GM12878 (cell line): ENCODE data around the gene NCKAP5L. TPM values are rescaled to one million over a fixed set of nuclear protein-coding genes. Genes with fewer than 3 reads are reported as not detected.

ENCODE experiments used
- ATAC-seq: fragments of 200-7000 bp; cut with Tn5 transposase; 3 replicates; pipeline ENCODE4 v1.9.1; 2020; ENCODE audit warnings: mild to moderate bottlenecking, moderate library complexity
- BruUV-seq: library from RNA; stranded (reverse); fragments of 400-500 nt; replicated peaks from 2 replicates; lab custom pipeline; 2021; lab: Mats Ljungman, UMichigan
- CTCF ChIA-PET: fragments of 300-600 bp; sonication (Branson Sonifier 250); formaldehyde crosslinking; extraction: SDS; loops from one replicate; lab custom pipeline; 2021; ENCODE audit warnings: inconsistent platforms; lab: Yijun Ruan, JAX
- POLR2A ChIA-PET: fragments of 350-600 bp; formaldehyde crosslinking; extraction: SDS; loops from one replicate; lab custom pipeline; 2021; ENCODE audit warnings: inconsistent platforms; lab: Charles Lee
- RAD21 ChIA-PET: fragments of 300-600 bp; sonication (Branson Sonifier 250); formaldehyde crosslinking; loops from one replicate; lab custom pipeline; 2023; ENCODE audit warnings: antibody characterized with exemption; ENCODE audit not compliant: unreplicated experiment; lab: Charles Lee
- SMC1A ChIA-PET: fragments of 300-600 bp; sonication (Branson Sonifier 250); formaldehyde crosslinking; loops from one replicate; lab custom pipeline; 2023; ENCODE audit not compliant: unreplicated experiment, uncharacterized antibody; lab: Charles Lee
- DNase-seq: peaks from one replicate; pipeline ENCODE4 v3.0.0-alpha.2; 2011; ENCODE audit warnings: low read depth, low spot score
- FAIRE-seq: peaks from 3 replicates; lab custom pipeline; 2011; peaks lifted over from hg19 to GRCh38; lab: Jason Lieb, UNC
- H2AFZ ChIP-seq: 2 replicates; pipeline ENCODE4 v1.6.0; 2011; ENCODE audit warnings: low read depth, low read length, control low read depth; ENCODE audit not compliant: control insufficient read depth
- H3K27ac ChIP-seq: 2 replicates; pipeline ENCODE4 v1.5.1; 2011; ENCODE audit warnings: control low read depth; ENCODE audit not compliant: control insufficient read depth, insufficient read depth
- H3K27me3 ChIP-seq, 2 experiments: replicated peaks in 1 of 2; 2 replicates each; pipeline versions ENCODE4 v1.6.0 to v1.6.1; 2011; ENCODE audit warnings: low read length in 1 of 2; ENCODE audit not compliant: control insufficient read depth in 2 of 2, insufficient read depth in 2 of 2
- H3K36me3 ChIP-seq, 2 experiments: 2 replicates each; pipeline ENCODE4 v1.5.1; 2011; ENCODE audit warnings: low read length in 1 of 2; ENCODE audit not compliant: control insufficient read depth in 2 of 2, insufficient read depth in 2 of 2
- H3K4me1 ChIP-seq: 2 replicates; pipeline ENCODE4 v1.6.1; 2011; ENCODE audit warnings: mild to moderate bottlenecking, low read length, moderate library complexity, mixed read lengths; ENCODE audit not compliant: control insufficient read depth, insufficient read depth
- H3K4me2 ChIP-seq: 2 replicates; pipeline ENCODE4 v1.6.0; 2011; ENCODE audit warnings: control low read depth; ENCODE audit not compliant: control insufficient read depth, insufficient read depth
- H3K4me3 ChIP-seq: fragments of 200-600 bp; sonication (generic); 2 replicates; pipeline ENCODE4 v1.5.1; 2016
- H3K79me2 ChIP-seq: 2 replicates; pipeline ENCODE4 v1.6.0; 2011; ENCODE audit warnings: low read length; ENCODE audit not compliant: control insufficient read depth, insufficient read depth
- H3K9ac ChIP-seq: 2 replicates; pipeline ENCODE4 v1.8.0; 2011; ENCODE audit warnings: low read length, control low read depth, mixed read lengths; ENCODE audit not compliant: control insufficient read depth, insufficient read depth
- H3K9me3 ChIP-seq: replicated peaks from 3 replicates; pipeline ENCODE4 v1.5.1; 2011; ENCODE audit warnings: mild to moderate bottlenecking, low read length; ENCODE audit not compliant: control insufficient read depth, insufficient read depth
- H4K20me1 ChIP-seq: 2 replicates; pipeline ENCODE4 v1.6.0; 2011; ENCODE audit not compliant: control insufficient read depth, insufficient read depth
- BACH1 ChIP-seq: fragments of 450-650 bp; IDR thresholded peaks from 2 replicates; pipeline ENCODE4 v1.6.1; 2017; ENCODE audit warnings: mild to moderate bottlenecking, borderline replicate concordance
- CUX1 ChIP-seq: IDR thresholded peaks from 2 replicates; pipeline ENCODE4 v1.6.1; 2012; ENCODE audit warnings: improper control_type of control experiment, low read depth, low read length; ENCODE audit not compliant: insufficient replicate concordance
- ESRRA ChIP-seq: IDR thresholded peaks from 2 replicates; pipeline ENCODE4 v1.6.1; 2012; ENCODE audit warnings: mild to moderate bottlenecking, low read length, improper control_type of control experiment
- FOXK2 ChIP-seq: fragments of 450-650 bp; IDR thresholded peaks from 2 replicates; pipeline ENCODE4 v1.6.1; 2017; ENCODE audit warnings: mild to moderate bottlenecking, moderate library complexity
- NR2C2 ChIP-seq: IDR thresholded peaks from 2 replicates; pipeline ENCODE4 v1.6.1; 2011; ENCODE audit warnings: borderline replicate concordance, low read depth; ENCODE audit not compliant: control insufficient read depth, insufficient read length
- PAX5 ChIP-seq: IDR thresholded peaks from 2 replicates; pipeline ENCODE4 v1.6.1; 2011; ENCODE audit warnings: low read depth, low read length, borderline replicate concordance
- PAX8 ChIP-seq: fragments of 450-650 bp; IDR thresholded peaks from 2 replicates; pipeline ENCODE4 v1.6.1; 2017; ENCODE audit warnings: mild to moderate bottlenecking, moderate library complexity
- RCOR1 ChIP-seq: conservative IDR thresholded peaks from 2 replicates; pipeline ENCODE4 v1.6.1; 2012; ENCODE audit warnings: low read depth, low read length, improper control_type of control experiment
- RUNX3 ChIP-seq: IDR thresholded peaks from 2 replicates; pipeline ENCODE4 v1.6.1; 2012; ENCODE audit warnings: low read length, inconsistent platforms
- SIX5 ChIP-seq: IDR thresholded peaks from 2 replicates; pipeline ENCODE4 v1.6.1; 2011; ENCODE audit warnings: mild to moderate bottlenecking, low read depth, low read length, moderate library complexity; ENCODE audit not compliant: severe bottlenecking
- SPI1 ChIP-seq: IDR thresholded peaks from 2 replicates; pipeline ENCODE4 v1.6.1; 2011; ENCODE audit warnings: low read depth, mild to moderate bottlenecking, low read length, moderate library complexity, borderline replicate concordance; ENCODE audit not compliant: insufficient read depth
- SRF ChIP-seq, 2 experiments: IDR thresholded peaks; 2 replicates each; pipeline ENCODE4 v1.6.1; 2011; ENCODE audit warnings: low read depth in 2 of 2, low read length in 2 of 2, mild to moderate bottlenecking in 1 of 2, moderate library complexity in 1 of 2
- SUZ12 ChIP-seq: fragments of 200-600 bp; sonication (generic); IDR thresholded peaks from one replicate; pipeline ENCODE4 v1.6.1; 2018; ENCODE audit warnings: antibody characterized with exemption, mild to moderate bottlenecking; ENCODE audit not compliant: unreplicated experiment
- ZBTB33 ChIP-seq: fragments of 450-650 bp; IDR thresholded peaks from 2 replicates; pipeline ENCODE4 v1.6.1; 2017; ENCODE audit warnings: mild to moderate bottlenecking
- ZSCAN29 ChIP-seq: fragments of 450-650 bp; IDR thresholded peaks from 2 replicates; pipeline ENCODE4 v1.6.1; 2017; ENCODE audit warnings: mild to moderate bottlenecking, moderate library complexity
- WGBS: methylation state at CpG from one replicate; pipeline ENCODE4 v1.1.6; 2016; ENCODE audit warnings: low lambda C conversion rate; ENCODE audit not compliant: insufficient replicate concordance, insufficient coverage; ENCODE audit errors: missing lambda C conversion rate; 5-methylcytosine and 5-hydroxymethylcytosine counted together
- in situ Hi-C: fragments of 300-500 bp; cut with MboI; formaldehyde crosslinking; loops from 9 replicates; pipeline ENCODE4 v1.14.3; 2018; ENCODE audit warnings: mixed read lengths
- intact Hi-C: fragments of 100-400 bp; cut with micrococcal nuclease; formaldehyde crosslinking; loops from one replicate; pipeline ENCODE4 v1.14.2; 2022; ENCODE audit not compliant: unreplicated experiment
- polyA plus RNA-seq, 11 experiments: library from polyadenylated mRNA; depleted of rRNA in 4 of 11; unstranded in 6 of 11; stranded (reverse) in 5 of 11; fragments of >200 nt; fragmentation: Nextera tagmentation in 4 of 11; fragmentation: Illumina TruSeq in 1 of 11; extraction: Ambion mirVana in 4 of 11; extraction: Trizol in 1 of 11; gene quantifications; 1 replicate in 1 of 11; 2 replicates in 10 of 11; pipeline versions ENCODE4 v1.2.1 to v1.2.3, GENCODE V29; 2011 to 2016; ENCODE audit warnings: inconsistent platforms in 2 of 11, missing spikeins in 2 of 11, low read depth in 1 of 11
- total RNA-seq, 4 experiments: library from RNA; depleted of rRNA in 3 of 4; stranded (reverse); fragments of >200 nt in 3 of 4; fragmentation: Illumina TruSeq in 1 of 4; extraction: Trizol in 1 of 4; gene quantifications; 2 replicates each; pipeline versions ENCODE4 v1.2.1 to v1.2.3, GENCODE V29; 2013 to 2021

Gene NCKAP5L
- total and polyA plus RNA-seq, 10 of the 15 experiments (the other 5 are each of a cell fraction or from before 2014, with no cell fraction given) = 0.03 to 15.8 (median 4.4) TPM

GRCh38 chr12:49807991-49808580, 20.1 kb downstream of the NCKAP5L start:
- no peak for ATAC-seq
- intact Hi-C loops = no loop called here

More at GRCh38 chr12:49807991-49808580, 20.1 kb downstream of the NCKAP5L start:
- H4K20me1 ChIP-seq = no peaks in the 10 kb centered on the region
- no peak overlapping the region for H3K9ac ChIP-seq
- POLR2A ChIA-PET = no interaction called here
- H3K4me2 ChIP-seq = no peak overlapping the region
- H2AFZ ChIP-seq = no peak overlapping the region
- DNase-seq (no peak), FAIRE-seq (no peak)
- in situ Hi-C loops = no loop called here
- peaks cover 17% of the 10 kb centered on the region for H3K4me1 ChIP-seq
- H3K27me3 ChIP-seq = no peaks in the 10 kb centered on the region
- BruUV-seq = no TSS peak
- 93% methylated on average over 12 of the region's 12 CpGs for WGBS
- SMC1A ChIA-PET = interaction anchor here (1.2 kb wide), 1 partner anchor 24 kb away, joined by 3 read pairs; no protein-coding TSS in a partner anchor
- no peaks in the 10 kb centered on the region for H3K79me2 ChIP-seq
- RAD21 ChIA-PET = no interaction called here
- peaks cover 2 to 3% of the 10 kb centered on the region in 2 experiments; a peak in 2 of 4 replicates for H3K36me3 ChIP-seq
- CTCF ChIA-PET = no interaction called here
- H3K27ac ChIP-seq = no peak overlapping the region
- TF ChIP-seq ESRRA (no peak), SIX5 (no peak), PAX5 (no peak), BACH1 (no peak), SUZ12 (no peak), ZSCAN29 (no peak), RCOR1 (no peak), ZBTB33 (no peak), NR2C2 (no peak), CUX1 (no peak), SRF (IDR thresholded peaks at IDR 0.05; ENCODE audit: low read depth in 2 of 2, low read length in 2 of 2) (no peak), PAX8 (no peak), FOXK2 (no peak), SPI1 (no peak), RUNX3 (no peak)
- H3K9me3 ChIP-seq = no peaks in the 10 kb centered on the region
- no peak overlapping the region for H3K4me3 ChIP-seq
